Eye (tissue), 1 donor: ENCODE data around the gene RCBTB2.
"Not testable (repeated sequence)": the region's sequence is repeated elsewhere in the genome, so short reads cannot be mapped to it uniquely, and the experiment has no call there.

Experiments used
- DNase-seq: peaks from one replicate; pipeline ENCODE4 v3.0.0-alpha.2; 2015

The RCBTB2 gene

GRCh38 chr13:48492096-48492440, 40.8 kb downstream of the RCBTB2 start:
- DNase-seq, result no peak

GRCh38 chr13:48491423-48492095, 41.3 kb downstream of the RCBTB2 start:
- DNase-seq, result no peak

- DNase-seq, result no peak
Observed at GRCh38 chr13:48490241-48490640, 42.6 kb downstream of the RCBTB2 start.

- no peak for DNase-seq
Observed at GRCh38 chr13:48489666-48490065, 43.2 kb downstream of the RCBTB2 start.

- DNase-seq, result no peak
Observed at GRCh38 chr13:48488995-48489394, 43.9 kb downstream of the RCBTB2 start.

DNA sequence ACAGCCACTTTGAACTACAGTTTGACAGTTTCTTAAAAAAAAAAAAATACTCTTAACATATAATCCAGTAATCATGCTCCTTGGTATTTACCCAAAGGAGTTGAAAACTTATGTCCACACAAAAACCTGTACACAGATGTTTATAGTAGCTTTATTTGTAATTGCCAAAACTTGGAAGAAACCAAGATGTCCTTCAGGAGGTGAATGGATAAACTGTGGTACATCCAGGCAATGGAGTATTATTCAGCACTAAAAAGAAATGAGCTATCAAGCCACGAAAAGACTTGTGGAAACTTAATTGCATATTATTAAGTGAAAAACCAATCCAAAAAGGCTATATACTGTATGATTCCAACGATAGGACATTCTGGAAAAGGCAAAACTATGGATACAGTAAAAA, 44.9 kb downstream of the RCBTB2 start:
- no peak for DNase-seq

DNA sequence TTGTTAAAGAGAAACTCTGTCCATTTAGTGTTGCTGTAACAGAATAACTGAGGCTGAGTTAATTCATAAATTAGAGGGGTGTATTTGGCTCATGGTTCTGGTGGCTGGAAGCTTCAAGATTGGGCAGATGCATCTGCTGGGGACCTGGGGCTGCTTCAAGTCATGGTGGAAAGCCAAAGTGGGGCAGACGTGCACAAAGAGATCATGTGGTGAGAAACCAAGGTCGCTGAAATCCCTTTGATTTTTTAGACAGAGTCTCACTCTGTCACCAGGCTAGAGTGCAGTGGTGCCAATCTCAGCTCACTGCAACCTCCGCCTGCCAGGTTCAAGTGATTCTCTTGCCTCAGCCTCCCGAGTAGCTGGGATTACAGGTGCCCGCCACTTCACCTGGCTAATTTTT, 46.0 kb downstream of the RCBTB2 start:
- no peak for DNase-seq

GRCh38 chr13:48486362-48486761, 46.5 kb downstream of the RCBTB2 start:
- no peak for DNase-seq

GRCh38 chr13:48485432-48485831, 47.4 kb downstream of the RCBTB2 start:
- DNase-seq, result no peak

DNA sequence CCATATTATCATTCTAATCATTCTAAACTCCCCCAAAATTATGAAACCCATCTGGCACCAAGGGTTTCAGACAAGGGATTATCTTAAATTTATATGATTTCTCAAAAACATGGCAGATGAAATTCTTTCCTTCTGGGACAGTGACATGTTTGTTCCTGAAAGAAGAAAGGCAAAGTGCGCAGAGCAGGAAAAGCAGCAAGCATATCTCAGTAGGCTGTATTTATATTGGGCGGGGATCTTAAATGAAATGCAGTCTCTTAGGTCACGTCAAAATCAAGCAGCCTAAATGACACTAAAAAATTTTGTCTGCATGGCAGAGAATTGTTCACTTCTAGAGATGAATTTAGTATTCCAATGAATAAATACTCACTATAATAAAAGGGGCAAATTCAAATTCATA, 49.3 kb downstream of the RCBTB2 start:
- DNase-seq, result no peak

DNA sequence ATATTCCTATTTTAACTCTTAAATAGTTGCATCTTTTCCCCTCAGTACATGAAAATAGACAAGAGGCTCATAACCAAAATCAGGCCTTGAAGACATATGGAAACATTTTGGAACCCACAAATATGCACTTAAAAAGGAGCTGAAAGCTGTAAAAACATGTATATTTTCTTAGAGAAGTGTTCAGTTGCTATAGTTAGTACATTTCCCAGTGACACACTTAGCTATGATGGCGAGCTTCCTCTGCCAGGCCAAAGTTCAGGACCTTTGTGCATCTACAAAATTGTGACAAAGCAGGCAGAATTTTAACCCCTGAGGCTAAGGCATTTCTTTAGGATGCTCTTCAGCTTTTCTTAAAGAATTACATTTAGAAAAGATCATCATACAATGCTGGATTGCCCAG, 54.5 kb downstream of the RCBTB2 start:
- peak; percentile 46 for DNase-seq

DNA sequence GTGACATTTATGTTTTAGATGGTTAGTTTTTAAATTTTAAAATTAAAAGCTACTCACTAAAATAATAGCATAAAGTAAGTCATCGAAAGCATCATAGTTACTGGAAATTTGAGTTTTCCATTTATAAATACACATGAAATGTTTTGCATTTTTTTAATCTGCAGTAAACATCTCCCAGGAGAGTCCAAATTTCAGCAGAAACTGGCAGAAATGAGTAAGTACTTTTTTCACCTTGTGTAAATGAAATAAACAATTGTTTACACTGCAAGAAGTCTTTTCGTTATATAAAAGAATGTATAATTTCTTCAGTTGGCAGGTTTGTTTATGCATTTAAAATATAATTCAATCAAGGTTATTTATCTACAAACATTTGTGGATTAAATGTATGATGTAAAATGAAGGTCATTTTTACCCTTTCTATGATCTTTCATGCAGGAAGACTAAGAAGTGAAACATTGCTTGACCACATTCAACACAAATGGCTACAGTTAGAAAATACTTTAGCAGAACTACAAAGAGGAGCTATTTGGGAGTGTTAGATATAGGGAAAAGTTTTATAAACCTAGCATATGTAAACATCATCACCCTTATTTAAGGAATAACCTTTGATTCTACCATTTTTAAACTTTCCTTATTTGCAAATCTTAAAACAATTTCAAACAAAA, 55.6 kb downstream of the RCBTB2 start:
- DNase-seq, result no peak

GRCh38 chr13:48476686-48477085, 56.2 kb downstream of the RCBTB2 start:
- DNase-seq, result no peak

DNA sequence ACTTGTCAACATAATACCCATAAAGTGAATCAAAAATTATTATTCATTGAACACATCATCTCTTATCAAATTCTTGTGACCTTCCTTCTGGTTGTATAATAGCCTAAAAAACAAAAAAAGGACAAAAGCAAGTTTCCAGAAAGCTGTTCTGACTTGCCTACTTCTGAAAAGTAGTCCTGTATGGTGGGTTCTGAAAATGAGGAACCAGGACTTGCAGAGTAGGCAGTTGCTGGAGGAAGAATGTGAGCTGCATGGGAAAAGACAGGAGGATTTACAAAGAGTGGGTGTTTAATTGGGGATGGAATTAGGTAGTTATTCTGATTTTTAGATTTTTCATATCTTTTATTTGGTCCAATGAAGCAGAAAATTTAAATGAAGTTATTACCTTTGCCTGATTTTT, 56.7 kb downstream of the RCBTB2 start:
- no peak for DNase-seq

DNA sequence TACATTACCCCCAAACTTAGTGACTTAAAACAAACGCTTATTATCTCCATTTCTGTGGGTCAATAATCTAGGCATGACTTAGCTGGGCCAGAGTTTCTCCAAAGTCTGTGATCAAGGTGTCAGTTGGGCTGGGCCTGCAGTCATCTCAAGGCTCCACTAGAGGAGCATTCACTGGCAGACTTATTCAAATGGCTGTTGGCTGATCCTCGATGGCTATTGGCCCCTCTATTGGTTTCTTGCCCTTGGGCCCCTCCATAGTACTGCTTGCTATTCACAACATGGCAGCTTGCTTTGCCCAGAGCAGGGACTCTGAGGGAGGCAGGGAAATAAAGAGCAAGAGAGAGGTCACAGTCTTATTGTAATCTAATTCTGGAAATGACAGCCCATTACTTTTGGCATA, 57.6 kb downstream of the RCBTB2 start:
- DNase-seq, result no peak

- no peak for DNase-seq
Observed at GRCh38 chr13:48457578-48458242, 75.2 kb downstream of the RCBTB2 start.

DNA sequence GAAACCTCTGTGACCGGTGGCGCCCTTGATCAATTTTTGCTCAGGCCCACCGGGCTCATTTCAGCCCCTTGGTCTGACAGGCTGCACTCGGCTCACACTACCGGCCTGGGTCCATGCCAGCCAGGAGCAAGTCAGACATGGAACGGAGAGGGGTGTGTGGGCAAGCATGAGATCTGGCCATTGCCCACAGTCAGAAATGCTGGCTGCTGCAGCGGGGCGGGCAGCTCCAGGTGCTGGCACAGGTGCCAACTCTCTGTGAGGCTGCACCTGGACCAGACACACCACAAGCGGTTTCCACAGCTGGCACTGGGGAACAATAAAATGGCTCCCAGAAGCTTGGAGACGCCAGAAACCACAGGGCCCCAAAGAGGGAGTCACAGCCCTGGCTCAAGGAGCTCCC, 76.3 kb downstream of the RCBTB2 start:
- DNase-seq, result no peak

GRCh38 chr13:48451196-48451595, 81.7 kb downstream of the RCBTB2 start:
- not testable (repeated sequence) for DNase-seq

GRCh38 chr13:48449656-48450055, 83.2 kb downstream of the RCBTB2 start:
- DNase-seq, result no peak

DNA sequence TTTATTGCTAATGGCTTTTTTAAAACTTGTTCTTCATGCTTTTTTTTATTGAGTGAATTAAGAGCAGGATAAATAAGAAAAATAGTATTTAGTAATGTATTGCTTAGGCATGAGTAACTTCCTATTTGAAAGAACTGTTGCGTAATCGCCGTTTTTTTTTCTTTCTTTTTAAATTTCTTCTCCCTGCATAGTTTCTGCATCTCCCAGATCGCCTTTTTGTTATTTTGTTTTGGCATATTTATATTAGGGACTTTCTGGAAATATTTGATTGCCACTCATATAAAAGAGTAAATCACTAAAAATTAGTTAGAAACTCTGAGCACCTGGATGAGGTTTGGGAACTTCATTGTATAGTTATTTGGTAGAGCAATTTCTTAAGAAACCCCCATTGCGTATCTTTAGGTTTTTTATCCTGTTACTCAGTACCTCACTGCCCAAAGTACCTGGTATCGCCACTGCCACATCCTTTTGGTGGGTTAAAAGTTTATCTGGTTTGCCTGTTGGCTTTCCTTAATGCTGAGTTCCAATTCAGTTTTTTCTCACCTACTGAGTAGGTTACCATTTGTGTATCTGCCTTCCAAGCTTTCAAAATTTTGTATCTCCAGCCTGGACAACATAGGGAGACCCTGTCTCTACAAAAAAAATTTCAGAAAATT, 83.8 kb downstream of the RCBTB2 start:
- no peak for DNase-seq

- no peak for DNase-seq
Observed at GRCh38 chr13:48448285-48448958, 84.5 kb downstream of the RCBTB2 start.

DNA sequence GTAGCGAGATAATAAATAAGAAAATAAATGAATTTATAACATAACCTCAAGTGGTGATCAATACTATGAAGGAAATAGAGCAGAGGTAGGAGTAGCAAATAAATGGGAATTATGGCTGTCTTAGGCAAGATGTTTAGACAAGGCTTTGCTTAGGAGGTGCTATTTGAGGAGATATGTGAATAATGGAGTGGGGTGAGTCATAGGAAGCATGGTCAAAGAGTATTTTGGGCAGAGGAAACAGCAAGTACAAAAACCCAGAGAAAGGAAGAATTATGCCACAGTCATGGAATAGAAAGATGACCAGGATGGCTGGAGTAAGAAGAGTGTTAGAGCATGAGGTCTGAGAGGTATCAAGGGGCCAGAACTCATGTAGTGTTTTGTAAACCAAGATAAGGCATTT, 86.4 kb downstream of the RCBTB2 start:
- DNase-seq, result no peak
